Astrocyte of the cerebellum (primary cell): Measurements from ENCODE around the gene POLR2M.
A peak's percentile ranks its signal among the peaks of the same experiment; 100 is the strongest.

Source experiments
- DNase-seq: peaks from one replicate; pipeline ENCODE4 v3.0.0-alpha.2; 2011; ENCODE audit warnings: low read depth
- H3K4me3 ChIP-seq: 2 replicates; pipeline ENCODE4 v1.5.1; 2011; ENCODE audit warnings: mild to moderate bottlenecking, low read depth, low read length, moderate library complexity
- in situ Hi-C: cut with HindIII; loops from 2 replicates; pipeline ENCODE4 v1.10.0; 2017; ENCODE audit warnings: low sequenced_read_pairs
- TF ChIP-seq, protein P1 (sequence below): IDR thresholded peaks from 2 replicates; pipeline ENCODE4 v1.5.1; 2012; ENCODE audit warnings: low read length, low read depth, moderate library complexity, mild to moderate bottlenecking; ENCODE audit errors: missing control alignments

POLR2M gene

DNA sequence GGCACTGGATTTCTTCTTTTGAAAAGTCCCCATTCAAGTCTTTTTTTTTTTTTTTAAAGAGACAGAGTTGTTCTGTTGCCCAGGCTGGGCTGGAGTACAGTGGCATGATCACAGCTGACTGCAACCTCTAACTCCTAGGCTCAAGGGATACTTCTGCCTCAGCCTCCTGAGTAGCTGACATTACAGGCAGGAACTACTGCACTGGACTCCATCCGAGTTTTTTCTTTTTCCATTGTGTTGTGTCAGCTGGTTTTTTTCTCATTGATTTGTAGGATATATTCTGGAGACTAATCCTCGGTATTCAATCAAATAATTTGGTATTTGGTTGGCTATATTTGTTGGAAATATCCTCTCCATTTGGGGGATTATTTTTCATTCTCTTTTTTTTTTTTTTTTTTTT, 11.8 kb downstream of the POLR2M start:
- no peak overlapping the region for H3K4me3 ChIP-seq
- TF ChIP-seq, protein P1, sequence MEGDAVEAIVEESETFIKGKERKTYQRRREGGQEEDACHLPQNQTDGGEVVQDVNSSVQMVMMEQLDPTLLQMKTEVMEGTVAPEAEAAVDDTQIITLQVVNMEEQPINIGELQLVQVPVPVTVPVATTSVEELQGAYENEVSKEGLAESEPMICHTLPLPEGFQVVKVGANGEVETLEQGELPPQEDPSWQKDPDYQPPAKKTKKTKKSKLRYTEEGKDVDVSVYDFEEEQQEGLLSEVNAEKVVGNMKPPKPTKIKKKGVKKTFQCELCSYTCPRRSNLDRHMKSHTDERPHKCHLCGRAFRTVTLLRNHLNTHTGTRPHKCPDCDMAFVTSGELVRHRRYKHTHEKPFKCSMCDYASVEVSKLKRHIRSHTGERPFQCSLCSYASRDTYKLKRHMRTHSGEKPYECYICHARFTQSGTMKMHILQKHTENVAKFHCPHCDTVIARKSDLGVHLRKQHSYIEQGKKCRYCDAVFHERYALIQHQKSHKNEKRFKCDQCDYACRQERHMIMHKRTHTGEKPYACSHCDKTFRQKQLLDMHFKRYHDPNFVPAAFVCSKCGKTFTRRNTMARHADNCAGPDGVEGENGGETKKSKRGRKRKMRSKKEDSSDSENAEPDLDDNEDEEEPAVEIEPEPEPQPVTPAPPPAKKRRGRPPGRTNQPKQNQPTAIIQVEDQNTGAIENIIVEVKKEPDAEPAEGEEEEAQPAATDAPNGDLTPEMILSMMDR, result no peak
- in situ Hi-C loops, result loop anchor here (25.0 kb wide), 1 partner anchor 144 kb away; no protein-coding TSS in a partner anchor
- DNase-seq, result no peak

DNA sequence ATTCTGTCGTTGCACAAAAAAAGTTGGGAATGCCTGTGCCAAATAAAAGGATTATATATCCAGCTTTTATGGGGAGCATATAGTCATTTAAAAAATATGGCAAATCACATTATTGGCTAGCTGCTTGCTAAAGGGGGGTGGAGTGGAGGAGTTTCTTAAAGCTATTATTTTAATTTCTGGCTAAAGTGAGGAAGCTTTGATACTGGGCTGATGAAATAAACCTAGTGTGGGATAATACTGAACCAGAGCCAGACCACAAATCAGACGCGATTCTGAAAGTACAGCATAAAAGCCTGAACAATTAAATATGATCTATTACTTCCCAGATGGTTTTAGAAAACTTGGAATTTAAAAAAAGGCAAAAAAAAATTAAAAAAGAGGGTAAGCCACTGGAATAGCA, 14.4 kb downstream of the POLR2M start:
- TF ChIP-seq, protein P1, result no peak
- in situ Hi-C loops, result loop anchor here (25.0 kb wide), 1 partner anchor 141 kb away; no protein-coding TSS in a partner anchor
- no peak overlapping the region for H3K4me3 ChIP-seq
- peak; percentile 65 for DNase-seq

DNA sequence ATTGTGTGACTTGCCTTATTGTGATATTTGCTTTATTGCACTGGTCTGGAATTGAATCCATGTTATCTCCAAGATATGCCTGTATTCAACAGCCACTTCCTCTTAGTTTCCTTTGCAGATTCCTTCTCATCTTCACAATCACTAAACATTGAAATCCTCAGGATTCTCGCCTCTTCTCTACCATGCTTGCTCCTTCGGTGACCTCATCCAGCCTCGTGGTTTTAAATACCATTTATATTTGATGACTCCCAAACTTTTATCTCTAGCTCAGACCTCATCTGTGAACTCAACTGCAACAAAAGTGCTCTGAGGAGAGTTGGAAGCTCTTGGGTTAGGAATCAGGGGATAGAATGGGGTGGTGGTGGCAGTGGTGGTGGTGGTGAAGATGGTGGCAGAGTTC, 19.9 kb downstream of the POLR2M start:
- TF ChIP-seq, protein P1, result no peak
- no peak overlapping the region for H3K4me3 ChIP-seq
- DNase-seq, result no peak
- in situ Hi-C loops, result no loop called here

DNA sequence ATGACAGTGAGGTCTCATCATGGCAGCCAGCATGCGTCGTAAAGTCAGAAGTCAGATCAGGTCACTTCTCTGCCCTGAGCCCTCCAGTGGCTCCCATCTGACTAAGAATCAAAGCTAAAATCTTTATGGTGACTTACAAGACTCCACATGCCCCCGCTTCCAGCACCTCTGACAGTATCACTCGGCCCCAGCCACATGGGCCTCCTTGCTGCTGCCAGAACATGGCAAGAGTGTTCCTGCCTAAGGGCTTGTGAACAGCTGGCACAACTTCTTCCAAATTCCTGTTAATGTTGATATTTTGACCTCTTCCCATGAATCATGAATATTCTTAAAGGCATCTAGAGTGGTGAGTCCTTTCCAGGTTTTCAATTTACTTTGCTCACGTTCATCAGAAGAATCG, 20.5 kb downstream of the POLR2M start:
- H3K4me3 ChIP-seq, result no peak overlapping the region
- in situ Hi-C loops, result no loop called here
- no peak for DNase-seq
- TF ChIP-seq, protein P1, result no peak

DNA sequence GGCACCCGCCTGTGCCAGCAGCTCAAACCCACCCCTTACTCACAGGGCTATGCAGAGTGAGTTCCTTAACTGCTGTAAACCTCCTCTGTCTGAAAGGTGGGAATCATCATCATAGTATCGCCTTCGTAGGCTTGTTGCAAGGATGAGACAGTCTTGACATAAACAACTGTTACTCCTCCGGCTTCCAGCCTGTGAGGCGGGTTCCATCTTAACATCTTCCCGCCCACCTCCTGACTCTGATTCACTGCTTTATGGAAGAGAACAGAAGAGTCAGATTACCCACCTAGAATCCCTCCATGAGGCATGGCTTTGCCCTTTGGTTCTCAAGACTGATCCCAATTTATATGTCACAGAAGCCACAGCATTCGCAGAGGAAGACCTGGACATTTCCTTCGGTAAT, 21.9 kb downstream of the POLR2M start:
- H3K4me3 ChIP-seq, result no peak overlapping the region
- in situ Hi-C loops, result no loop called here
- TF ChIP-seq, protein P1, result no peak
- DNase-seq, result no peak

DNA sequence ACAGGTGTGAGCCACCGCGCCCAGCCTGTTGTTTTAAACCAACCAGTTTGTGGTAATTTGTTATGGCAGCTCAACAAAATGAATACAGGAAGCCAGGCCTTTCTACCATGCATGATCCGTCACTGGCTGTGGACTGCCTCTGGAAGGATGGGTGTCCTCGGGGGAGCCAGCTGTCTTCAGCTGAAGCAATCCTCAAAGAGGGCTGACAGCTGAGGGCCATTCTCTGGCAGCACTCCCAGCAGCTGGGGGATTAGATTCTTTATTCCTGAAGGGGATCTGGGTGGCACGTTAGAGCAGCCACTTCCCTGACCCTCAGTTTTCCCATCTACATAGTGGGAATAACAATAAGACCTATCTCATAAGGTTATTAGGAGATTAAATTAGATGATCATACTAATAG, 24.4 kb downstream of the POLR2M start:
- TF ChIP-seq, protein P1, result no peak
- DNase-seq, result no peak
- in situ Hi-C loops, result no loop called here
- H3K4me3 ChIP-seq, result no peak overlapping the region
